Measurements from ENCODE around the gene WEE2.
"Not testable (repeated sequence)": the region's sequence is repeated elsewhere in the genome, so short reads cannot be mapped to it uniquely, and the experiment has no call there.

Gene WEE2

GRCh38 chr7:141688043-141688442 is 20.1 kb upstream of the WEE2 start:
- DNase-seq (ENCODE audit: low spot score), result no peak
- in situ Hi-C loops (cut with MboI; ENCODE audit: low sequenced_read_pairs, unreplicated experiment), result no loop called here
- TF ChIP-seq CTCF (IDR thresholded peaks at IDR 0.05; ENCODE audit: borderline replicate concordance, control extremely low read depth, extremely low read depth, insufficient read depth, missing control alignments), result no peak

- in situ Hi-C loops (cut with MboI; ENCODE audit: low sequenced_read_pairs, unreplicated experiment); DNase-seq (ENCODE audit: low spot score): not testable (repeated sequence)
Observed at GRCh38 chr7:141689072-141689825, 18.9 kb upstream of the WEE2 start.

- in situ Hi-C loops (cut with MboI; ENCODE audit: low sequenced_read_pairs, unreplicated experiment), result no loop called here
- no peak for TF ChIP-seq CTCF (IDR thresholded peaks at IDR 0.05; ENCODE audit: borderline replicate concordance, control extremely low read depth, extremely low read depth, insufficient read depth, missing control alignments)
- DNase-seq (ENCODE audit: low spot score), result no peak
Observed at GRCh38 chr7:141691540-141691939, 16.6 kb upstream of the WEE2 start.

GRCh38 chr7:141691961-141692360 is 16.2 kb upstream of the WEE2 start:
- DNase-seq (ENCODE audit: low spot score), result no peak
- in situ Hi-C loops (cut with MboI; ENCODE audit: low sequenced_read_pairs, unreplicated experiment), result no loop called here
- TF ChIP-seq CTCF (IDR thresholded peaks at IDR 0.05; ENCODE audit: borderline replicate concordance, control extremely low read depth, extremely low read depth, insufficient read depth, missing control alignments), result no peak

- in situ Hi-C loops (cut with MboI; ENCODE audit: low sequenced_read_pairs, unreplicated experiment), result no loop called here
- no peak for TF ChIP-seq CTCF (IDR thresholded peaks at IDR 0.05; ENCODE audit: borderline replicate concordance, control extremely low read depth, extremely low read depth, insufficient read depth, missing control alignments)
- no peak for DNase-seq (ENCODE audit: low spot score)
Observed at GRCh38 chr7:141693082-141693481, 15.1 kb upstream of the WEE2 start.

GRCh38 chr7:141695803-141696289 is 12.3 kb upstream of the WEE2 start:
- DNase-seq (ENCODE audit: low spot score), result no peak
- TF ChIP-seq CTCF (IDR thresholded peaks at IDR 0.05; ENCODE audit: borderline replicate concordance, control extremely low read depth, extremely low read depth, insufficient read depth, missing control alignments), result no peak

GRCh38 chr7:141696348-141696747 is 11.8 kb upstream of the WEE2 start:
- in situ Hi-C loops (cut with MboI; ENCODE audit: low sequenced_read_pairs, unreplicated experiment), result no loop called here
- DNase-seq (ENCODE audit: low spot score), result no peak
- TF ChIP-seq CTCF (IDR thresholded peaks at IDR 0.05; ENCODE audit: borderline replicate concordance, control extremely low read depth, extremely low read depth, insufficient read depth, missing control alignments), result no peak

More at GRCh38 chr7:141695803-141696289, 12.3 kb upstream of the WEE2 start:
- in situ Hi-C loops (cut with MboI; ENCODE audit: low sequenced_read_pairs, unreplicated experiment), result no loop called here
